ENCODE measurements around the gene DCC. TPM values are rescaled to one million over a fixed set of nuclear protein-coding genes. Genes with fewer than 3 reads are reported as not detected.

Gene DCC
- total and polyA plus RNA-seq, 2 experiments from 2014 or later = not detected

DNA sequence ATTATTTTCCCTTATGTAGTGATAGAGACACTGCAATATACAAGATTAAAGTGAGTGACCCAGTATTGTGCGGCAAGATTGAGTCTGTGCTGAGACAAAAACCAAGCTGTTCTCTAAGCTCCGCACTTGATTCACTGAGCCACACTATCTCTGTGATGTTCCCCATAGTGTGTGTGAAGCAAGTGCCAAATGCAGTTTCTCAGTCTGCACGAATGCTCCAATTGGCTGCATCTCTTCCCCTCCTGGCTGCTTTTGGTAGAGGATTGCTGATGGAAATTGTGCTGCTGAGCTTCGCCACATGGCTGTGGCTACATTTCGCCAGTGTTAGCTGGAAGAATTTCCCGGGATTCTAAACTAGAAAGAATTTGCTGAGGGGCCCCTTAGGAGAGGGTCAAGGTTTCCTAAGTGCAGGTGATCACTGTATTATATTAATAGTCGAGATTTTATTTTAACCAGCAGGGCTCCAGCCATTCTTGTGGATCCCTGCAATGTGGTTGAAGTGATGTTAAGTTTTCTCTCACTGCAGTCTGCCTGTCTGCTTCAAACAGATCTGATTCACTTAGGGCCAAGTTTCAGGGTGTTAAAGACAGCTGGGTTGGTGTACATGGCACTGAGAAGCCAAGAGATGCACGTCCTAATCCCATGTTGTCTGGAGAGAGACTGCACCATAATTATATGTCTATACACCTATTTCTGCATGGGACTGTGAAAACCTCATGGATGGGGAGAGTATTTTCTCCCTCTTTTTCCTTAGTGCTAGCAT lies 317.2 kb downstream of the DCC start:
- Histone ChIP-seq H4K20me1 (ENCODE audit: insufficient read depth) (no peaks in the 10 kb centered on the region), H3K27me3 (replicated peaks; ENCODE audit: insufficient read depth) (no peaks in the 10 kb centered on the region), H3K4me3 (no peak overlapping the region), H3K4me1 (ENCODE audit: insufficient read depth) (no peaks in the 10 kb centered on the region), H3K79me2 (ENCODE audit: insufficient read depth) (no peaks in the 10 kb centered on the region), H3F3A (ENCODE audit: insufficient read depth) (no peaks in the 10 kb centered on the region), H3K27ac (no peak overlapping the region), H3K36me3 (ENCODE audit: low read depth) (no peaks in the 10 kb centered on the region), H3K4me2 (ENCODE audit: unreplicated experiment) (no peak overlapping the region), H3K9me3 (ENCODE audit: low read depth) (no peaks in the 10 kb centered on the region), H3K9me2 (ENCODE audit: insufficient read depth) (no peaks in the 10 kb centered on the region), H2AFZ (no peak overlapping the region), H3K9ac (no peak overlapping the region)
- no peak for TF ChIP-seq EZH2 (IDR thresholded peaks at IDR 0.05; ENCODE audit: insufficient read depth, poor library complexity, severe bottlenecking)
- no peak for TF ChIP-seq EZH2phosphoT487 (IDR thresholded peaks at IDR 0.05; ENCODE audit: insufficient read depth, low read depth)
- in situ Hi-C loops (cut with MboI) = no loop called here
- 32 to 38% methylated on average over 8 of the region's 8 CpGs for WGBS, 2 experiments (ENCODE audit: low coverage in 1 of 2, low lambda C conversion rate in 2 of 2, missing lambda C conversion rate in 2 of 2)
- DNase-seq = no peak

- Histone ChIP-seq H3K4me3 (no peak overlapping the region), H3K4me1 (ENCODE audit: insufficient read depth) (no peaks in the 10 kb centered on the region), H3K27me3 (replicated peaks; ENCODE audit: insufficient read depth) (no peaks in the 10 kb centered on the region), H3K79me2 (ENCODE audit: insufficient read depth) (no peaks in the 10 kb centered on the region), H3K9ac (no peak overlapping the region), H2AFZ (no peak overlapping the region), H3K4me2 (ENCODE audit: unreplicated experiment) (no peak overlapping the region), H3K9me3 (ENCODE audit: low read depth) (no peaks in the 10 kb centered on the region), H3F3A (ENCODE audit: insufficient read depth) (no peaks in the 10 kb centered on the region), H3K27ac (no peak overlapping the region), H3K9me2 (ENCODE audit: insufficient read depth) (no peaks in the 10 kb centered on the region), H4K20me1 (ENCODE audit: insufficient read depth) (no peaks in the 10 kb centered on the region), H3K36me3 (ENCODE audit: low read depth) (no peaks in the 10 kb centered on the region)
- DNase-seq = no peak
- in situ Hi-C loops (cut with MboI) = no loop called here
- TF ChIP-seq EZH2phosphoT487 (IDR thresholded peaks at IDR 0.05; ENCODE audit: insufficient read depth, low read depth) (no peak), EZH2 (IDR thresholded peaks at IDR 0.05; ENCODE audit: insufficient read depth, poor library complexity, severe bottlenecking) (no peak)
- WGBS, 2 experiments (ENCODE audit: low coverage in 1 of 2, low lambda C conversion rate in 2 of 2, missing lambda C conversion rate in 2 of 2) = 22 to 36% methylated on average over 4 of the region's 4 CpGs
Observed at GRCh38 chr18:52667463-52668065, 327.6 kb downstream of the DCC start.

DNA sequence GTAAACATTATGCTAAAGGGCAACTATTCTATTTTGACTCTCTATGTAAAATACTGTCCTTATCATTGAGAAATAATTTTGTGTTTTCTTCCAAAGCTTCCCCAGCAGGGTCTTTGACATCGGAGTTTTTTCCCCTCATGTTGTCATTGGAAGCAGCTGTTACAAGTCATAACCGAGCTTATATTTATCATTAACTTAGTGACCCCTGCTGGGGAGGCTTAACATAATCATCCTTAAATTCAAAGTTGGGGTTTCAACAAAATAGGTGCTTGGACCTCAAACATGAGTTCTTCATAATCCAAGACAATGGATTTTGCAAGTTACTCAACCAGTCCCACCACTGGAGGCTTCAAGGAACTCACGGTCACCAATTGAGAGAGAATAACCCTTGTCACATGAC lies 330.9 kb downstream of the DCC start:
- no peaks in the 10 kb centered on the region for H3K79me2 ChIP-seq (ENCODE audit: insufficient read depth)
- 0% methylated on average over 3 of the region's 3 CpGs for WGBS, 2 experiments (ENCODE audit: low coverage in 1 of 2, low lambda C conversion rate in 2 of 2, missing lambda C conversion rate in 2 of 2)
- no peak for TF ChIP-seq EZH2phosphoT487 (IDR thresholded peaks at IDR 0.05; ENCODE audit: insufficient read depth, low read depth)
- no peak for TF ChIP-seq EZH2 (IDR thresholded peaks at IDR 0.05; ENCODE audit: insufficient read depth, poor library complexity, severe bottlenecking)
- H3K4me3 ChIP-seq = no peak overlapping the region
- peak; percentile 12 for DNase-seq
- no peak overlapping the region for H2AFZ ChIP-seq
- H3K36me3 ChIP-seq (ENCODE audit: low read depth) = no peaks in the 10 kb centered on the region
- no peaks in the 10 kb centered on the region for H4K20me1 ChIP-seq (ENCODE audit: insufficient read depth)
- H3K9me3 ChIP-seq (ENCODE audit: low read depth) = no peaks in the 10 kb centered on the region
- in situ Hi-C loops (cut with MboI) = no loop called here
- H3F3A ChIP-seq (ENCODE audit: insufficient read depth) = no peaks in the 10 kb centered on the region
- H3K4me1 ChIP-seq (ENCODE audit: insufficient read depth) = no peaks in the 10 kb centered on the region
- H3K9me2 ChIP-seq (ENCODE audit: insufficient read depth) = no peaks in the 10 kb centered on the region
- no peak overlapping the region for H3K9ac ChIP-seq
- no peak overlapping the region for H3K4me2 ChIP-seq (ENCODE audit: unreplicated experiment)
- H3K27me3 ChIP-seq (replicated peaks; ENCODE audit: insufficient read depth) = no peaks in the 10 kb centered on the region
- H3K27ac ChIP-seq = no peak overlapping the region

DNA sequence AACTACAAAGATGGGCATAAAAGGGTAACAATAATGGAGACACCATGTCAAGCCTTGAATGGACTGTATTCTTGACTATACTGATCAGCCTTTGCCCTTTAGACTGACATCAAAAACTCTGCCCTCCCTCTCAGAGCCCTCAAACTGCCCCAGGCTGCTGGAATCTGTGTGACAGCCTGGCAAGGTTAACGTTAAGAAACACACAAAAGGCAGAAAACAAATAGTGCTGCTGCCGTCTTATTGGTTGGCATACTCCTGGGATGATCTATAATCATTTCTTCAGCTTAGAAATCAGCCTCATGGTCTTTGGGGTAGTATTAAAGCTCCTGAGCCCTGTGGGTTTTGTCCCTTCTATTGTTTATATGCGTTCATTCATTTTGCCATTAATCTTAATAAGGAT lies 338.0 kb downstream of the DCC start:
- Histone ChIP-seq H3K36me3 (ENCODE audit: low read depth) (no peaks in the 10 kb centered on the region), H3K4me1 (ENCODE audit: insufficient read depth) (no peaks in the 10 kb centered on the region), H3K4me3 (no peak overlapping the region), H4K20me1 (ENCODE audit: insufficient read depth) (no peaks in the 10 kb centered on the region), H3K79me2 (ENCODE audit: insufficient read depth) (no peaks in the 10 kb centered on the region), H3K27ac (no peak overlapping the region), H3K9me3 (ENCODE audit: low read depth) (no peaks in the 10 kb centered on the region), H3K27me3 (replicated peaks; ENCODE audit: insufficient read depth) (no peaks in the 10 kb centered on the region), H3K9me2 (ENCODE audit: insufficient read depth) (no peaks in the 10 kb centered on the region), H3K4me2 (ENCODE audit: unreplicated experiment) (no peak overlapping the region), H3K9ac (no peak overlapping the region), H2AFZ (no peak overlapping the region), H3F3A (ENCODE audit: insufficient read depth) (no peaks in the 10 kb centered on the region)
- WGBS, 2 experiments (ENCODE audit: low coverage in 1 of 2, low lambda C conversion rate in 2 of 2, missing lambda C conversion rate in 2 of 2) = 19 to 26% methylated on average over 3 of the region's 3 CpGs
- DNase-seq = no peak
- no peak for TF ChIP-seq EZH2 (IDR thresholded peaks at IDR 0.05; ENCODE audit: insufficient read depth, poor library complexity, severe bottlenecking)
- TF ChIP-seq EZH2phosphoT487 (IDR thresholded peaks at IDR 0.05; ENCODE audit: insufficient read depth, low read depth) = no peak
- in situ Hi-C loops (cut with MboI) = no loop called here
